Measurements from ENCODE around the gene CCBE1.

The CCBE1 gene

GRCh38 chr18:59492756-59493421 is 204.3 kb downstream of the CCBE1 start:
- DNase-seq (ENCODE audit: low read depth): no peak
- H3K4me3 ChIP-seq (ENCODE audit: low read length): no peak overlapping the region
- TF ChIP-seq CTCF (conservative IDR thresholded peaks at IDR 0.05; ENCODE audit: low read depth, low read length): no peak

- no peak overlapping the region for H3K4me3 ChIP-seq (ENCODE audit: low read length)
- TF ChIP-seq CTCF (conservative IDR thresholded peaks at IDR 0.05; ENCODE audit: low read depth, low read length): no peak
- no peak for DNase-seq (ENCODE audit: low read depth)
Observed at GRCh38 chr18:59488899-59489298, 208.3 kb downstream of the CCBE1 start.

GRCh38 chr18:59485382-59485781 is 211.8 kb downstream of the CCBE1 start:
- no peak for DNase-seq (ENCODE audit: low read depth)
- no peak overlapping the region for H3K4me3 ChIP-seq (ENCODE audit: low read length)
- TF ChIP-seq CTCF (conservative IDR thresholded peaks at IDR 0.05; ENCODE audit: low read depth, low read length): no peak

GRCh38 chr18:59484561-59485328 is 212.5 kb downstream of the CCBE1 start:
- peak; percentile 64 for DNase-seq (ENCODE audit: low read depth)
- H3K4me3 ChIP-seq (ENCODE audit: low read length): no peak overlapping the region
- no peak for TF ChIP-seq CTCF (conservative IDR thresholded peaks at IDR 0.05; ENCODE audit: low read depth, low read length)

- no peak for DNase-seq (ENCODE audit: low read depth)
- no peak for TF ChIP-seq CTCF (conservative IDR thresholded peaks at IDR 0.05; ENCODE audit: low read depth, low read length)
- no peak overlapping the region for H3K4me3 ChIP-seq (ENCODE audit: low read length)
Observed at GRCh38 chr18:59484131-59484530, 213.1 kb downstream of the CCBE1 start.

- no peak for DNase-seq (ENCODE audit: low read depth)
- TF ChIP-seq CTCF (conservative IDR thresholded peaks at IDR 0.05; ENCODE audit: low read depth, low read length): no peak
- H3K4me3 ChIP-seq (ENCODE audit: low read length): no peak overlapping the region
Observed at GRCh38 chr18:59481436-59481835, 215.8 kb downstream of the CCBE1 start.

GRCh38 chr18:59479776-59480175 is 217.4 kb downstream of the CCBE1 start:
- no peak overlapping the region for H3K4me3 ChIP-seq (ENCODE audit: low read length)
- no peak for TF ChIP-seq CTCF (conservative IDR thresholded peaks at IDR 0.05; ENCODE audit: low read depth, low read length)
- no peak for DNase-seq (ENCODE audit: low read depth)
